Tibial nerve (tissue), 4 donors: ENCODE results near the gene BCDIN3D. TPM values are rescaled to one million over a fixed set of nuclear protein-coding genes. Genes with fewer than 3 reads are reported as not detected.

Source experiments
- DNase-seq, 2 donors: peaks; one replicate each; pipeline ENCODE4 v3.0.0-alpha.2; 2019; ENCODE audit warnings: low spot score in 2 of 2
- H3K27ac ChIP-seq, 4 donors: fragments of 200-600 bp; sonication (generic) in 3 of 4; one replicate each; pipeline ENCODE4 v1.5.1; 2017 to 2019; ENCODE audit warnings: mild to moderate bottlenecking in 1 of 4
- H3K27me3 ChIP-seq, 2 donors: fragments of 200-600 bp; sonication (generic) in 1 of 2; one replicate each; pipeline versions ENCODE4 v1.5.1 to v1.6.0; 2017 to 2019
- H3K36me3 ChIP-seq, 3 donors: fragments of 200-600 bp; sonication (generic); one replicate each; pipeline ENCODE4 v1.5.1; 2018 to 2019
- H3K4me1 ChIP-seq, 4 donors: fragments of 200-600 bp; sonication (generic) in 3 of 4; one replicate each; pipeline ENCODE4 v1.5.1; 2017 to 2019
- H3K4me3 ChIP-seq, 4 donors: fragments of 200-600 bp; sonication (generic) in 3 of 4; one replicate each; pipeline ENCODE4 v1.5.1; 2017 to 2019; ENCODE audit warnings: mild to moderate bottlenecking in 1 of 4, moderate library complexity in 1 of 4
- H3K9me3 ChIP-seq, 4 donors: fragments of 200-600 bp; sonication (generic) in 3 of 4; one replicate each; pipeline ENCODE4 v1.5.1; 2017 to 2019
- EP300 ChIP-seq, 2 donors: sonication (generic); formaldehyde crosslinking; IDR thresholded peaks; one replicate each; pipeline ENCODE4 v1.6.1; 2017; ENCODE audit warnings: antibody characterized with exemption in 2 of 2, mild to moderate bottlenecking in 1 of 2
- POLR2A ChIP-seq, 2 donors: fragments of 450-650 bp; IDR thresholded peaks; one replicate each; pipeline ENCODE4 v1.6.1; 2017; ENCODE audit warnings: antibody characterized with exemption in 2 of 2, mild to moderate bottlenecking in 2 of 2, moderate library complexity in 2 of 2
- WGBS, 2 donors: methylation state at CpG; one replicate each; pipeline ENCODE4 v1.1.5; 2018; 5-methylcytosine and 5-hydroxymethylcytosine counted together
- total RNA-seq, 4 donors: library from RNA; depleted of rRNA; stranded (reverse); fragments of >200 nt; gene quantifications; one replicate each; pipeline ENCODE4 v1.1.0, GENCODE V29; 2016
- TF ChIP-seq, protein P1 (sequence below), 5 experiments: fragments of 200-600 bp in 3 of 5; fragments of 450-650 bp in 2 of 5; sonication (generic) in 3 of 5; IDR thresholded peaks; one replicate each; pipeline ENCODE4 v1.5.1; 2016 to 2019; ENCODE audit warnings: antibody characterized with exemption in 5 of 5, mild to moderate bottlenecking in 3 of 5, moderate library complexity in 2 of 5

The BCDIN3D gene
- total RNA-seq, 4 donors from 2014 or later = 1.2 to 4.2 (median 2.5) TPM

DNA sequence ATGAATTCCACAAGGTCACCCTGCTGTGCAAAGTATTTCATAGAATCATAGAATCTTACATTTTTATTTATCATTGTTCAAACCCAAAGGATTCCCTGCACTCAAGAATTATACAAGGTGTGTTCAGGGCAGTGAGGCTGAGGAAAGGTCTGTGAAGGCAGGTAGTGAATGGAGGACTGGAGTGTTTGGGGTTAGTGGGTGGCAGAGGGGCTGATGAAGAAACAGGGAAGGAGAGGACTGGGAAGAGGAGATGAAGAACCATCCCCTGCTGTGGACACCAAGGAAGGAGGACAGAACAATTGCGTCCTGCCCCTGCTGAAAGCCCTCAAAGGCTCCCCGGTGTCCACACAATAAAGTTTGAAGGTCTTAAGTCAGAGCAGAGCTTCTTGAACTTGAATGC is 10.8 kb upstream of the BCDIN3D start:
- H3K9me3 ChIP-seq = no peaks in the 10 kb centered on the region
- 67 to 74% methylated on average over 2 of the region's 2 CpGs for WGBS, 2 donors
- H3K27me3 ChIP-seq = peaks cover 0 to 14% of the 10 kb centered on the region in 2 donors
- no peak overlapping the region for H3K27ac ChIP-seq
- TF ChIP-seq, protein P1, sequence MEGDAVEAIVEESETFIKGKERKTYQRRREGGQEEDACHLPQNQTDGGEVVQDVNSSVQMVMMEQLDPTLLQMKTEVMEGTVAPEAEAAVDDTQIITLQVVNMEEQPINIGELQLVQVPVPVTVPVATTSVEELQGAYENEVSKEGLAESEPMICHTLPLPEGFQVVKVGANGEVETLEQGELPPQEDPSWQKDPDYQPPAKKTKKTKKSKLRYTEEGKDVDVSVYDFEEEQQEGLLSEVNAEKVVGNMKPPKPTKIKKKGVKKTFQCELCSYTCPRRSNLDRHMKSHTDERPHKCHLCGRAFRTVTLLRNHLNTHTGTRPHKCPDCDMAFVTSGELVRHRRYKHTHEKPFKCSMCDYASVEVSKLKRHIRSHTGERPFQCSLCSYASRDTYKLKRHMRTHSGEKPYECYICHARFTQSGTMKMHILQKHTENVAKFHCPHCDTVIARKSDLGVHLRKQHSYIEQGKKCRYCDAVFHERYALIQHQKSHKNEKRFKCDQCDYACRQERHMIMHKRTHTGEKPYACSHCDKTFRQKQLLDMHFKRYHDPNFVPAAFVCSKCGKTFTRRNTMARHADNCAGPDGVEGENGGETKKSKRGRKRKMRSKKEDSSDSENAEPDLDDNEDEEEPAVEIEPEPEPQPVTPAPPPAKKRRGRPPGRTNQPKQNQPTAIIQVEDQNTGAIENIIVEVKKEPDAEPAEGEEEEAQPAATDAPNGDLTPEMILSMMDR (IDR thresholded peaks at IDR 0.05) = no peak
- TF ChIP-seq EP300 (IDR thresholded peaks at IDR 0.05) (no peak), POLR2A (IDR thresholded peaks at IDR 0.05) (no peak)
- no peak for DNase-seq
- H3K4me1 ChIP-seq = no peaks in the 10 kb centered on the region
- H3K36me3 ChIP-seq = no peaks in the 10 kb centered on the region
- H3K4me3 ChIP-seq = no peak overlapping the region

DNA sequence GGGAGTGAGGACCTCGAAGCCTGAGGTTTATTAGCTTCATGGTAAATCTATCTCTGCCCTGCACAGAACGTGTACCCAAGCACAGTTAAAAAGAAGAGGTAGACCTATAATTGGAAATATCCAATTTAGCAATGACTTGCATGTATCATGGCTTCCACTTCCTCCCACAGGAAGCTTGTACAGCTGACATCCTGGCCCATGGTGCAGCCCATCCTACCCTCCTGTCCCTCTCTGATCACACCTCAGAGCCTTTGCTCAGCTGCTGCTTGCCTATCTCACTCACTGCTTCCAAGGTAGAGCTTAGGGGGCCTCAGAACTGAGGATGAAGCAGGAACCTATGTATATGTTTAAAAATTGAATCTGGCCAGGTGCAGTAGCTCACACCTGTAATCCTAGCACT is 4.3 kb upstream of the BCDIN3D start:
- WGBS, 2 donors = 53 to 57% methylated on average over 2 of the region's 2 CpGs
- Histone ChIP-seq H3K4me1 (peaks cover 0 to 8% (median 2%) of the 10 kb centered on the region in 4 donors), H3K27ac (no peak overlapping the region), H3K4me3 (no peak overlapping the region), H3K9me3 (no peaks in the 10 kb centered on the region), H3K36me3 (no peaks in the 10 kb centered on the region), H3K27me3 (peaks cover 0 to 13% of the 10 kb centered on the region in 2 donors)
- no peak for DNase-seq
- TF ChIP-seq EP300 (IDR thresholded peaks at IDR 0.05) = no peak
- no peak for TF ChIP-seq POLR2A (IDR thresholded peaks at IDR 0.05)

DNA sequence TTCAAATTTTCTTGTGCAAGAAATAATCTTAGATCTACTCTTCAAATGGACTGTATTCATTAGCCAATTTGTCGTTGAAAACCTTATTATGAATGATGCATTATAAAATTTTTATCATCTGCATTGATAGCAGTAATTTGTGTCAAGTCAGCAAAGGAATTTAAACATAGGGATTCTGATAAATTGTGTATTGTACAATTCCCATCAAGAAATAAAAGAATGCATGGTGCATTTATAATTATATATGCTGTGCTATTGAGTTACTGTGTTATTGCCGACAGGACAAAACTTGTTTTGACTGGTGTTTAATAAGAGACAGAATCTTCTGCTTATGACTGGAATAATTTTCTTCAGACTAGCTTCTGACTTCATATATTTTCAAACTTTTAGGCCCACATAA is 3.1 kb upstream of the BCDIN3D start:
- no peak overlapping the region for H3K27ac ChIP-seq
- WGBS, 2 donors = 66 to 76% methylated on average over 2 of the region's 2 CpGs
- peaks cover 0 to 20% (median 7%) of the 10 kb centered on the region in 4 donors for H3K4me1 ChIP-seq
- DNase-seq = no peak
- H3K4me3 ChIP-seq = no peak overlapping the region
- H3K9me3 ChIP-seq = no peaks in the 10 kb centered on the region
- H3K27me3 ChIP-seq = peaks cover 0 to 13% of the 10 kb centered on the region in 2 donors
- TF ChIP-seq POLR2A (IDR thresholded peaks at IDR 0.05) = no peak
- TF ChIP-seq, protein P1 (IDR thresholded peaks at IDR 0.05) = no peak
- no peak for TF ChIP-seq EP300 (IDR thresholded peaks at IDR 0.05)
- H3K36me3 ChIP-seq = no peaks in the 10 kb centered on the region

DNA sequence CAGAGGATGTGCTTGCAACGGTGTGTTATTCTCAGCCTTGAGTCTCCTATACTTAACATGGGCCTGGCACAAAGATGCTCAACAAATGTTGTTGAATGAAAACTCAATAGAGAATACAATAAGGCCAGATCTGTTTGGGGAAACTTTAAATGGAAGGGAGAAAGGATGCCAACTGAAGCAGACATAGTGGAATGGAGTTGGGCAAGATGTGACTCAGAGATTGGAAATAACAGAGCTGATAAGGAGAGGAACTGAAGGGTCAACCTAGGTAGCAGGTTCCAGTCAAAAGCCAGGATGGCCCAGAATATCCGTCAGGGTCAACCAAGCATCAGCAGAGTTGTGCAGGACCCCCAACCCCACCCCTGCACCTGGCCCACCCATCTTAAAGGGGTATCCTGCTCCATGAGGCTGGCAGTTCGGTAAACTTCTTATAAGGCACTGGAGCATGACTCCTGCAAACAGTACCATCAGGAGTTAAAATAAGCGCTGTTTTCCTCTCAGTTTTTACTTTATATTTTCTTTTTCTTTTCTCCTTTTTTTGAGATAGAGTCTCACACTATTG is 1.1 kb upstream of the BCDIN3D start:
- TF ChIP-seq, protein P1 (IDR thresholded peaks at IDR 0.05) = no peak
- no peak for TF ChIP-seq POLR2A (IDR thresholded peaks at IDR 0.05)
- no peaks in the 10 kb centered on the region for H3K9me3 ChIP-seq
- H3K27me3 ChIP-seq = peaks cover 0 to 6% of the 10 kb centered on the region in 2 donors
- WGBS, 2 donors = 97 to 99% methylated on average over 4 of the region's 4 CpGs
- H3K36me3 ChIP-seq = no peaks in the 10 kb centered on the region
- no peak for DNase-seq
- H3K4me1 ChIP-seq = peaks cover 0 to 21% (median 7%) of the 10 kb centered on the region in 4 donors
- H3K4me3 ChIP-seq = no peak overlapping the region
- no peak overlapping the region for H3K27ac ChIP-seq

DNA sequence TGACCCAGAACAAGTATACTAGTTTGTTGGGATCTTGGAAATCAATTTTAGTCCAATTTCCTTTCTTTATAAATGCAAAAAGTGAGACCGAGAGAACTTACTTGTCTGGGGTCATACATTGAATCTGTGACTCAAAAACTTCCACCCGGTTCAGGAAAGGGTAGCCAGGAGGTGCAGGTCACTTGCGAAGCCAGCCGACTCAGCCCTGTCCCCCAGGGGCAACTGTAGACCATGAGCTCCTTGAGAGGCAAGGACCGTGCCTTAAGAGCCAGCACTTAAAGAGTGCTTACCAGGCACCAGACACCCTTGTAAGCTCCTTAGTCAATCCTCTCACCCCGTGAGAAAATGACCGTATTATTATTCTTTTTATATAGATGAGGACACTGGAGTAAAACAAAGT is 505 bp upstream of the BCDIN3D start:
- WGBS, 2 donors = 77 to 82% methylated on average over 7 of the region's 7 CpGs

More for the DNA sequence above, 505 bp upstream of the BCDIN3D start:
- Histone ChIP-seq H3K27ac (peak overlapping the region; percentile 79 to 93 (median 90)), H3K9me3 (no peaks in the 10 kb centered on the region), H3K27me3 (peaks cover 0 to 5% of the 10 kb centered on the region in 2 donors), H3K4me1 (peaks cover 0 to 21% (median 7%) of the 10 kb centered on the region in 4 donors), H3K4me3 (peak overlapping the region; percentile 47 to 72 (median 64)), H3K36me3 (peaks cover 0 to 1% (median 0%) of the 10 kb centered on the region in 3 donors)
- TF ChIP-seq, protein P1 (IDR thresholded peaks at IDR 0.05) = no peak
- TF ChIP-seq POLR2A (IDR thresholded peaks at IDR 0.05) (no peak), EP300 (IDR thresholded peaks at IDR 0.05) (no peak)
- no peak for DNase-seq
